H1 (cell line): ENCODE data around the gene SLC22A31. TPM values are rescaled to one million over a fixed set of nuclear protein-coding genes. Genes with fewer than 3 reads are reported as not detected.
"Not testable (repeated sequence)": the region's sequence is repeated elsewhere in the genome, so short reads cannot be mapped to it uniquely, and the experiment has no call there.

ENCODE experiments used
- CTCF ChIA-PET: fragments of 300-600 bp; sonication (Branson Sonifier 250); formaldehyde crosslinking; loops from one replicate; lab custom pipeline; 2021; ENCODE audit not compliant: partially characterized antibody; lab: Charles Lee
- POLR2A ChIA-PET: fragments of 300-600 bp; sonication (Branson Sonifier 250); formaldehyde crosslinking; loops from one replicate; lab custom pipeline; 2021; ENCODE audit warnings: inconsistent platforms; ENCODE audit not compliant: partially characterized antibody; lab: Charles Lee
- DNase-seq, 2 experiments: peaks; one replicate each; pipeline versions ENCODE4 v3.0.0 to v3.0.0-alpha.2; 2010 to 2022; ENCODE audit warnings: low spot score in 2 of 2, low read depth in 1 of 2, mixed read lengths in 1 of 2
- FAIRE-seq: peaks from 2 replicates; lab custom pipeline; 2011; peaks lifted over from hg19 to GRCh38; lab: Jason Lieb, UNC
- H2AFZ ChIP-seq: 2 replicates; pipeline ENCODE4 v1.8.1; 2012; ENCODE audit warnings: low read length, inconsistent platforms
- H2AK5ac ChIP-seq: 2 replicates; pipeline ENCODE4 v1.6.1; 2013; ENCODE audit warnings: low read depth, low read length
- H2BK120ac ChIP-seq: replicated peaks from 2 replicates; pipeline ENCODE3; 2013; ENCODE audit warnings: low read depth, low read length, inconsistent platforms
- H2BK12ac ChIP-seq: 2 replicates; pipeline ENCODE4 v1.6.1; 2013; ENCODE audit warnings: low read depth, low read length
- H2BK15ac ChIP-seq: 2 replicates; pipeline ENCODE4 v1.6.1; 2013; ENCODE audit warnings: low read length
- H2BK20ac ChIP-seq: 2 replicates; pipeline ENCODE4 v1.6.1; 2013; ENCODE audit warnings: low read length
- H2BK5ac ChIP-seq: 2 replicates; pipeline ENCODE4 v1.6.1; 2013; ENCODE audit warnings: low read depth, low read length
- H3K14ac ChIP-seq: 2 replicates; pipeline ENCODE4 v1.6.1; 2013; ENCODE audit warnings: inconsistent platforms; ENCODE audit not compliant: insufficient read length
- H3K18ac ChIP-seq: 2 replicates; pipeline ENCODE4 v1.6.1; 2013; ENCODE audit warnings: low read length; ENCODE audit errors: extremely low read depth
- H3K23ac ChIP-seq: 2 replicates; pipeline ENCODE4 v1.6.1; 2013; ENCODE audit warnings: inconsistent platforms; ENCODE audit not compliant: insufficient read length
- H3K23me2 ChIP-seq: 2 replicates; pipeline ENCODE4 v1.6.1; 2013; ENCODE audit warnings: low read depth, low read length
- H3K27ac ChIP-seq: 2 replicates; pipeline ENCODE4 v1.6.1; 2011; ENCODE audit warnings: low read depth, low read length, inconsistent platforms
- H3K27me3 ChIP-seq, 4 experiments: replicated peaks in 1 of 4; 1 replicate in 1 of 4; 2 replicates in 3 of 4; pipeline versions ENCODE4 v1.6.1 to v1.8.1; 2011 to 2013; ENCODE audit warnings: low read length in 3 of 4, mild to moderate bottlenecking in 3 of 4, inconsistent platforms in 2 of 4, mixed read lengths in 2 of 4, moderate library complexity in 1 of 4; ENCODE audit not compliant: control insufficient read depth in 3 of 4, insufficient read depth in 3 of 4; ENCODE audit errors: extremely low read depth in 1 of 4
- H3K36me3 ChIP-seq, 4 experiments: 2 replicates each; pipeline versions ENCODE4 v1.6.1 to v1.8.1; 2011 to 2013; ENCODE audit warnings: mild to moderate bottlenecking in 4 of 4, low read length in 3 of 4, moderate library complexity in 2 of 4, control low read depth in 1 of 4, inconsistent platforms in 1 of 4; ENCODE audit not compliant: insufficient read depth in 4 of 4, control insufficient read depth in 2 of 4
- H3K4ac ChIP-seq: replicated peaks from 2 replicates; pipeline ENCODE3; 2013; ENCODE audit warnings: low read length, low read depth, mixed read lengths, inconsistent platforms; ENCODE audit not compliant: insufficient read length
- H3K4me1 ChIP-seq, 4 experiments: replicated peaks in 1 of 4; 1 replicate in 1 of 4; 2 replicates in 3 of 4; pipeline versions ENCODE4 v1.6.1 to v1.8.1; 2011 to 2013; ENCODE audit warnings: low read length in 3 of 4, inconsistent platforms in 2 of 4, mixed read lengths in 1 of 4; ENCODE audit not compliant: insufficient read depth in 4 of 4, control insufficient read depth in 3 of 4
- H3K4me2 ChIP-seq, 2 experiments: 2 replicates each; pipeline versions ENCODE4 v1.6.1 to v1.8.1; 2011 to 2013; ENCODE audit warnings: low read depth in 2 of 2, low read length in 2 of 2, control low read depth in 1 of 2, inconsistent platforms in 1 of 2, mild to moderate bottlenecking in 1 of 2; ENCODE audit not compliant: insufficient read depth in 1 of 2
- H3K4me3 ChIP-seq, 4 experiments: fragments of 200-600, 300-600 bp in 1 of 4; sonication (generic), shearing (Covaris generic), sonication (Bioruptor Twin) in 1 of 4; 2 replicates each; pipeline versions ENCODE4 v1.5.1 to v1.8.1; 2011 to 2016; ENCODE audit warnings: low read length in 4 of 4, low read depth in 3 of 4, control low read depth in 2 of 4, inconsistent platforms in 2 of 4, mild to moderate bottlenecking in 2 of 4, mixed read lengths in 1 of 4, moderate library complexity in 1 of 4; ENCODE audit not compliant: insufficient read depth in 2 of 4; ENCODE audit errors: extremely low read depth in 1 of 4
- H3K56ac ChIP-seq: replicated peaks from 2 replicates; pipeline ENCODE3; 2013; ENCODE audit warnings: low read depth, mild to moderate bottlenecking, mixed read lengths, low read length, inconsistent platforms; ENCODE audit not compliant: insufficient read length
- H3K79me1 ChIP-seq: 2 replicates; pipeline ENCODE4 v1.6.1; 2013; ENCODE audit warnings: low read depth, low read length, control low read depth
- H3K79me2 ChIP-seq, 2 experiments: 2 replicates each; pipeline versions ENCODE4 v1.6.1 to v1.8.1; 2012 to 2013; ENCODE audit warnings: low read length in 2 of 2, mild to moderate bottlenecking in 2 of 2, inconsistent platforms in 1 of 2; ENCODE audit not compliant: insufficient read depth in 2 of 2, control insufficient read depth in 1 of 2
- H3K9ac ChIP-seq, 4 experiments: replicated peaks in 1 of 4; 1 replicate in 1 of 4; 2 replicates in 3 of 4; pipeline versions ENCODE4 v1.6.1 to v1.8.1; 2011 to 2013; ENCODE audit warnings: low read depth in 3 of 4, low read length in 3 of 4, control low read depth in 2 of 4, mild to moderate bottlenecking in 2 of 4, moderate library complexity in 2 of 4, inconsistent platforms in 1 of 4; ENCODE audit errors: extremely low read depth in 1 of 4
- H3K9me3 ChIP-seq, 2 experiments: 2 replicates each; pipeline versions ENCODE4 v1.6.1 to v1.8.1; 2012 to 2013; ENCODE audit warnings: mild to moderate bottlenecking in 2 of 2, moderate library complexity in 2 of 2, control low read depth in 1 of 2, inconsistent platforms in 1 of 2, low read depth in 1 of 2, low read length in 1 of 2, mixed read lengths in 1 of 2; ENCODE audit not compliant: insufficient read depth in 2 of 2
- H4K20me1 ChIP-seq, 2 experiments: replicated peaks in 1 of 2; 2 replicates each; pipeline versions ENCODE3 to v1.8.1; 2011 to 2013; ENCODE audit warnings: inconsistent platforms in 2 of 2, low read length in 2 of 2, mild to moderate bottlenecking in 1 of 2; ENCODE audit not compliant: insufficient read depth in 2 of 2, control insufficient read depth in 1 of 2
- H4K5ac ChIP-seq: 2 replicates; pipeline ENCODE4 v1.6.1; 2013; ENCODE audit warnings: low read length, low read depth, mixed read lengths, inconsistent platforms; ENCODE audit not compliant: insufficient read length
- H4K8ac ChIP-seq: 2 replicates; pipeline ENCODE4 v1.8.0; 2013; ENCODE audit warnings: mild to moderate bottlenecking, moderate library complexity, low read length, inconsistent platforms; ENCODE audit not compliant: insufficient read depth; ENCODE audit errors: extremely low read depth
- H4K91ac ChIP-seq: replicated peaks from 2 replicates; pipeline ENCODE3; 2013; ENCODE audit warnings: low read length, mixed read lengths, inconsistent platforms; ENCODE audit not compliant: insufficient read length
- WGBS, 2 experiments: shearing (Covaris generic) in 1 of 2; methylation state at CpG; one replicate each; pipeline versions ENCODE4 v1.1.6 to v1.1.7; 2013 to 2015; ENCODE audit warnings: low lambda C conversion rate in 2 of 2, mixed read lengths in 2 of 2, inconsistent platforms in 1 of 2, low coverage in 1 of 2, missing lambda C conversion rate in 1 of 2; ENCODE audit not compliant: insufficient replicate concordance in 2 of 2, insufficient coverage in 1 of 2, insufficient read length in 1 of 2; ENCODE audit errors: extremely low coverage in 1 of 2, missing lambda C conversion rate in 1 of 2; 5-methylcytosine and 5-hydroxymethylcytosine counted together
- polyA plus RNA-seq, 7 experiments: library from polyadenylated mRNA; depleted of rRNA in 3 of 7; stranded (reverse) in 5 of 7; unstranded in 2 of 7; fragments of >200 nt in 5 of 7; fragments of 200-250 nt in 2 of 7; gene quantifications; 1 replicate in 5 of 7; 2 replicates in 1 of 7; 4 replicates in 1 of 7; pipeline versions ENCODE4 v1.2.1 to v1.2.3, GENCODE V29; 2011 to 2013; ENCODE audit warnings: missing spikeins in 2 of 7, mixed read lengths in 2 of 7
- total RNA-seq: library from RNA; stranded (reverse); fragmentation: NEBNext Ultra II Directional; extraction: Animal tissue kit (Norgen Biotek cat#: 25700); gene quantifications from 2 replicates; pipeline ENCODE4 v1.2.1, GENCODE V29; 2021

SLC22A31 gene
- total and polyA plus RNA-seq, 2 of the 8 experiments (the other 6 are each of a cell fraction or from before 2014, with no cell fraction given) = 7.7 to 10.6 TPM

GRCh38 chr16:89185887-89186592 is 14.3 kb downstream of the SLC22A31 start:
- H3K23me2 ChIP-seq, FAIRE-seq, H3K18ac ChIP-seq, H3K27me3 ChIP-seq, H3K9ac ChIP-seq, H4K5ac ChIP-seq, DNase-seq, H2AK5ac ChIP-seq, H3K4me3 ChIP-seq, H3K56ac ChIP-seq, H3K4me2 ChIP-seq, H3K4me1 ChIP-seq, H4K8ac ChIP-seq, H3K9me3 ChIP-seq, H3K27ac ChIP-seq, H2AFZ ChIP-seq, H2BK12ac ChIP-seq, H4K91ac ChIP-seq, H3K36me3 ChIP-seq, H3K4ac ChIP-seq, H3K14ac ChIP-seq, H2BK20ac ChIP-seq, H3K79me2 ChIP-seq, H2BK120ac ChIP-seq, H3K23ac ChIP-seq, H2BK5ac ChIP-seq, H2BK15ac ChIP-seq, H3K79me1 ChIP-seq, H4K20me1 ChIP-seq: not testable (repeated sequence)
- ChIA-PET POLR2A (interaction anchor here (1.9 kb wide), 1 partner anchor 12 kb away, joined by 9 read pairs; no protein-coding TSS in a partner anchor), CTCF (interaction anchor here (0.9 kb wide), 1 partner anchor 9 kb away, joined by 4 read pairs; no protein-coding TSS in a partner anchor)
- 83% methylated on average over 26 of the region's 30 CpGs; no CpG with 5 or more reads in 1 of the 2 experiments for WGBS, 2 experiments
